Raji (cell line): Measurements from ENCODE around the gene VILL.

ENCODE experiments used
- POLR2A ChIP-seq: IDR thresholded peaks from 2 replicates; pipeline ENCODE4 v1.6.1; 2011; ENCODE audit warnings: low read depth, low read length, control low read depth; ENCODE audit not compliant: insufficient read depth

The VILL gene

GRCh38 chr3:38049358-38050126 lies 59.0 kb downstream of the VILL start:
- no peak for TF ChIP-seq POLR2A

GRCh38 chr3:38051131-38051530 lies 60.5 kb downstream of the VILL start:
- TF ChIP-seq POLR2A, result no peak

GRCh38 chr3:38054499-38055001 lies 64.0 kb downstream of the VILL start:
- TF ChIP-seq POLR2A, result no peak
